CD4-positive, alpha-beta T cell treated with Interferon gamma for 1 hour (primary cell): ENCODE data around the gene NOTCH1.
A peak's percentile ranks its signal among the peaks of the same experiment; 100 is the strongest.

ENCODE experiments used
- DNase-seq: peaks from one replicate; pipeline ENCODE4 v3.0.0-alpha.2; 2020

NOTCH1 gene

DNA sequence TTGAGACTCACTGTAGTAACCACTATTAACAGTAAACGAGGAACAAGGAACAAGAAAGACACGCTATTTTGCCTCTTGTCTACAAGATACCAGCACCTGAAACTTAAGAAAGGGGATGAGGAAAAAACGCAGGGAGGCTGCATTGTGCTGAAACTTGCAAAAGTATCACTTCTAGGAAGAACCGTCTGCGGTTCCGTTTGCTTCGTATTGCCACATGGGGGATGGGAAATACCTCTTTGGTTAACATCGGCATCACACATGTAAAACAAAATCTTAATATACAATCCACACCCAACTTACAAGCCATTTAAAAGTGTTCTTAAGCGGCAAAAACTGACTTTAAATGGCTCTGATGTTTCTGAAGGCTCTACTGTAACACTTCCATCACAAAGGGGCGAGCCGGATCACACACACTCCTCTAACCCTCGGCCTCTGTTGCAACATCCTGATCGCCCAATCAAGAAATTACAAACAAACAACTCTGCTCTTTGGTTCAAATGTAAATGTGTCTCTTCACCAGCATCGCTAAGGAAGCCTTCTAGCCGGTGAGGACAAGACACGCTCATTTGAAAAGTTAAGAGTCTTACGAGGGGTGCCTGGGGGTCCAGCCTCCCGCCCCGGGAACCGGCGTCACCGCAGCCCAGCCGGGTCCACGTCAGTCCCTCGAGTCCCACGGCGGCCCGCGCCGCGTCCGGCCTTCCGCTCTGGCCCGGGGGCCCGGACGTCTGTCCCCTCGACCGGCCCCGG is 63.6 kb downstream of the NOTCH1 start:
- peak; percentile 46 for DNase-seq

DNA sequence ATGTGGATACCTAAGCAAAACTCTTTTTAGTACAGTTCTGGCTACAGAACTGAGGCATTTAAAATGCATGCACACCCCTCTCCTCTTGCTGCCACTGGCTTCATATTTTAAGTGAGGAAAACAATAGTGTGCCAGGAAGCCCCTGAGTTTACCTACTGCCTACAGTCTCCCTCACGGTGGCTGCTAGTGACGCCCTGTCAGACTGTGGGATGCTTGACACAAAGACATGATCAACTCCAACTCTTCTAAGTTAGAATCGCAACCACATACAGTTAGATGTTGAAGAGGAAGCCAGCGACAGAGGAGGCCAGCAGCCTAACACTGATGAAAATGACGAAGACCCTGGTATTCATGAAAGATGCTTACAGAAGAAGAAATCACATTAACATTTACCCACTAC is 64.3 kb downstream of the NOTCH1 start:
- DNase-seq, result no peak

DNA sequence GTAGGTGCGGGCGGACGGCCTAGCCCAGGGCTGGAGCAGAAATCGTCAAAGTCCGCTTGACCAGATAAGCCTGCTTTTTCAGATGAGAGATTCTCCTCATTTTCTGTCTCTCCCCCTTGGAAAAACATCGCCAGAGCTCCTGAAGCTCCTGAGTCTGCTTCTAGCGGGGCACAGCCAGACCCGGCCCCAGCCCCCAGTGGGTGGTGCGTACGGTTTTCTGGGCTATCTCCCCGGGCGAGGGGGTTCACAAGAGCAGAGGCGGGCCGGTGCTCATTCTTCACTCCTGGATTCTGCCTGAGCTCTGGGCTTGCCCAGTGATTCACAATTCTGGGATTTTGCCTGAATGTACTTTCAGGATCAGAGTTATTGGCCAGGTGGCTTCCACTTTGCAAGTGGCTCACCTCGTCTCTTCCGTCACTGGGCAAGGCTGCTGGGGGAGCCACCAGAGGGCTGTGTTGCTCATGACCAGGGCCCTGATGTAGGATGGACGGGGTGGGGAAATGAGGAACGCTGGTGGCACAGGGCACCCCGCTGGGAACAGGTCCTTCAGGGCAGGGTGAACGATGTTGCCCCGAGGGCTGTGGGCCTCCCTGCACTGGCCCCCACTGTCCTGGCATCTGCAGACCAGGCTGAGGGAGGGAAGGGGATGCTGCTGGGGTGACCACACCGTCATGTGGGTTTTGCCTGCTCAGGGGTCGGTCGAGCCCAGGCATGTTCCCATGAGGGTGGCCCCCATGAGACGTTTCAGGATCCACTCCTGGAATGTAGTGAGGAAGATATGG is 69.3 kb downstream of the NOTCH1 start:
- no peak for DNase-seq

- DNase-seq, result no peak
These were observed 70.6 kb downstream of the NOTCH1 start for GRCh38 chr9:136474974-136475865.

- DNase-seq, result no peak
These were observed 71.7 kb downstream of the NOTCH1 start for GRCh38 chr9:136474021-136474640.

GRCh38 chr9:136473354-136473721 is 72.5 kb downstream of the NOTCH1 start:
- no peak for DNase-seq

DNA sequence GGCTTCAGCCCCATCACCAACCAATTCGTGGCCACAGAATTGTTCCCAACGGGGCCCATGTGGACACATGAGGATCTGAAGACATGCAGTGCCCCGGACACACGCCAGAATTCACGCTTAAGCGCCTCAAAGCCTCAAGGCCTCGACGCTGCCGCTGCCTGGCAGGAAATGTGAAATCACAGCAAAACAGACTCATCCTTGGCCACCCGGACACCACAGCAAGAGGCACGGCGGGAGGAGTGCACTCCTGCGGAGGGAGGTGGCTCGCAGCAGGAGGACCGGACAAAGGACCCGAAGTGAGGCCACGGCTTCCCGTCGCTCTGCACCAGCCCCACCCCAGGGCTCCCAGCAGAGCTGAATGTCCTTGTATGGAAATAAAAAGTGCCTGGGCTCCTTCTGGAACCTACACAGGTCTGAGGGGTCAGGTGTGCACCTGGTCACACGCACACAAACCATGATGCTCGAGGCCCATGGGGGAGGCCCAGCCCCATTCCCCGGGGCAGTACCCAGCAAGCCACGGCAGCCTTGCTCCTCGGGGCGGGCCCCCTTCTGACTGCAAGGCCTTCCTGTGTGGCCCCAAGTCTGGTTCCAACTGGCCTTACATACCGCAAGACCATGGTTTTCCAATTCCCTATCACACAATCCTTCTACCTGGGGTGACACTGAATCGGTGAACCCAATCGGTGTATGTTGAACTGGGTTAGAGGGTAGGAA is 73.1 kb downstream of the NOTCH1 start:
- no peak for DNase-seq

DNA sequence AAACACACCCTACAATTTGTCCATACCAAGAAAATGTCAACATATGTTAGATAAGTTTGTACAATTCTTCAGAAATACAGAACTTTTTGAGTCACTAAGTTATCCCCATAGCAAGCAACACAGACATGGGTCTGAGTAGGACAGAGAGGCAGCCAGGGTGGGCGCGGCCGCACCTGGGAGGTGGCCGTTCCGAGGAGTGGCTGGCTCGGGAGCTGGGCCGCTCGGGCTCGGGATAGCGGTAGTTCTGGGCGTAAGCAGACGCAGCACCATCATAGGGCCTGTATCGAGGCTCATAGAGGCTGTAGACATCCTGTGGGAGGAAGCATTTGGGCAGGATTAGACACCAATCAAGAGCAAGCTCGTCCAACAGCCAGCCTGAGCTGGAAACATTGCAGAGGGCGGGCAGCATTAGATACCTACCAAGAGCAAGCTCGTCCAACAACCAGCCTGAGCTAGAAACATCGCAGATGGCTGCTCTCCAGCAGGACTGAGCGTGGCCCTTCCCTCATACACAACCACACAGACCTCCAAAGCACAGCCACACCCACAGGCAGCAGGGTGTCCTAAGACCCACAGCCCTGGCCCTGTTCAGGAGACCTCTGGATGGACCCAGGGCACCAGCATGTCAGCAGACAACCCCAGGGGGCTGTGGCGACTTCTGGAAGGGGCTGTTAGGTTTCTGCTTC is 73.9 kb downstream of the NOTCH1 start:
- DNase-seq, result no peak

GRCh38 chr9:136470792-136471469 is 74.9 kb downstream of the NOTCH1 start:
- DNase-seq, result no peak

GRCh38 chr9:136470356-136470755 is 75.5 kb downstream of the NOTCH1 start:
- DNase-seq, result no peak

DNA sequence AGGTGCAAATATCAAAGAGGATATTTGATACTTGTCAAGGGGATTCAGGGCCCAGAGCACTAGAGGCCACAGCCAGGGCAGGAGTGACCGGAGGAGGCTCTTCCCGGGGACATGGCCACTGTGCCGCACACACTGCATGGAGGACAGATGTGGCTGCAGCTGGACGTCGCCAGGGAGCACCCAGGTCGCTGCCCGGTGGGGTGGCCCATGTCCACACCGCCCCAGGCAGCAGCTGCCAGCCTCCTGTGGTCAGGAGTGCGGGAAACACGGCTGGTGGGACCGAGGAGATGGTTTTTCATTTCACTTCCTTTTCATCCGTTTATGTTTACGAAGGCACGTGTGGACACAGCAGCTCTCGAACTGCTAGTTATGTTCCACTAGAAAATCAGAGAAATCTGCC is 78.1 kb downstream of the NOTCH1 start:
- DNase-seq, result no peak

DNA sequence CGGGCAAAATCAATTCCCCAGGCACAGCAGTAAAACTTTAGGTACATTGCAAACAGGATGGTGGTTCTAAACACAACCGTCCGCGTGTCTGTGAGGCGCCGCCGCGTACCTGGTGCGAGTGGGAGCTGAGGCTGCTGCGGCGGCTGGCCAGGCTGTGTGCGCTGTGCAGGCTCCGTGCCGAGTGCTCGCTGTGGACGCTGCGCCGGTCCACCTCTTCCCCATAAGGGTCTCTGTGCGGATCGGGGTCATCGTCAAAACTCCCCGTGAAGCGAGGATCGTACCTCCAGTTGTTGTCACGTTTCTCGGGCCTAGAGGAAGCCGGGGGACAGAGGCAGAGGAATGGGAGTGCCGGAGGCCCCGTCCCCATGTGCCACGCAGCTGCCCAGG is 79.7 kb downstream of the NOTCH1 start:
- DNase-seq, result no peak

- DNase-seq, result no peak
These were observed 80.2 kb downstream of the NOTCH1 start for GRCh38 chr9:136465500-136466154.

- DNase-seq, result no peak
These were observed 81.6 kb downstream of the NOTCH1 start for GRCh38 chr9:136464241-136464640.

- DNase-seq, result no peak
These were observed 82.3 kb downstream of the NOTCH1 start for GRCh38 chr9:136463578-136463977.

GRCh38 chr9:136462664-136463063 is 83.2 kb downstream of the NOTCH1 start:
- no peak for DNase-seq

- no peak for DNase-seq
These were observed 85.0 kb downstream of the NOTCH1 start for GRCh38 chr9:136460772-136461325.

DNA sequence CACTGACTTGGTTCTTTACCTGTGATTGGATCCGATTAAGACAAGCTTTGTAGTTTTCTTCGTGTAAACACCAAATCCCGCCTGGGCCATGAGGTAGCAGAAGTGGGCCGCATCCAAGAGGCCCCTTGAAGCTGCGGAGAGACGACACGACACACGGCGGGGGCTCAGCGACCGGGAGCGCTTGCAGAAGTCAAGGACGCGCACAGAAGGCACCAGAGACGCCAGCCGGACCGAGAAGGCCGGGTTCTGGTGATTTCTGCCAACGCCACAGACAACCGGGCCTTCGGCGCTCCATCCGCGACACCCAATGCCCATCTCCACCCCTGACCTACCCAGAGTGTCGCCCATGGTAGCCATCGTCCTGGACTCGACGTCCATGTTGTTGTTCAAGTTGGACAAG is 86.4 kb downstream of the NOTCH1 start:
- no peak for DNase-seq

DNA sequence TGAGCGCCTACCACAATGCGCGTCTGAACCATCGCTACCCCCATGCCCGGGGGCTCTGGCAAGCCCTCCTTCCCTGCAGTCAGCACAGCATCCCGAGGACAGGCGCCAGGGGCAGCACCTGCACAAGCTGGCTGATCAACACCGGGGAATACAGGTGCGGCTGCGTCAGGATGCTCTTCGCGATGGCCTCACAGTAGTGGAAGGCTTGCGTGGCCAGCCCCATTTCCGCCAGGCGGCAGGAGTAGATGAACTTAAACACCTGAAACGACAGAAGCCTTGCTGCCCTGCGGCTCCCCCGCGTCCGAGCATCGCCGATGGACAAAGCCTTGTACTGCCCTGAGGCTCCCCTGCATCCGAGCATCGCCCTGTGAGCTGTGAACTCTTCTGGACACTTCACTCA is 88.5 kb downstream of the NOTCH1 start:
- DNase-seq, result no peak

- DNase-seq, result no peak
These were observed 89.6 kb downstream of the NOTCH1 start for GRCh38 chr9:136456258-136456657.
